GM23338 (cell line): Measurements from ENCODE around the gene BARX2. TPM values are rescaled to one million over a fixed set of nuclear protein-coding genes. Genes with fewer than 3 reads are reported as not detected.

Experiments
- ATAC-seq: fragments of 200-7000 bp; cut with Tn5 transposase; 3 replicates; pipeline ENCODE4 v1.9.1; 2020
- DNase-seq: peaks from one replicate; pipeline ENCODE4 v3.0.0-alpha.2; 2015; ENCODE audit warnings: low spot score
- H2AFZ ChIP-seq: fragments of 200-600 bp; sonication (generic); 2 replicates; pipeline ENCODE4 v1.8.0; 2016; ENCODE audit warnings: antibody characterized with exemption, mild to moderate bottlenecking, moderate library complexity
- H3F3A ChIP-seq: fragments of 200-600 bp; sonication (generic); replicated peaks from 2 replicates; pipeline ENCODE4 v1.8.0; 2017; ENCODE audit warnings: antibody characterized with exemption, mixed run types, low read depth
- H3K27ac ChIP-seq: fragments of 200-600 bp; sonication (generic); 2 replicates; pipeline ENCODE4 v1.6.1; 2016; ENCODE audit warnings: low read depth
- H3K27me3 ChIP-seq: fragments of 200-600 bp; sonication (generic); 2 replicates; pipeline ENCODE4 v1.8.0; 2016; ENCODE audit warnings: mild to moderate bottlenecking, mixed run types, moderate library complexity; ENCODE audit not compliant: insufficient read depth
- H3K36me3 ChIP-seq: fragments of 200-600 bp; sonication (generic); 2 replicates; pipeline ENCODE4 v1.8.0; 2016; ENCODE audit warnings: mild to moderate bottlenecking; ENCODE audit not compliant: insufficient read depth
- H3K4me1 ChIP-seq: fragments of 200-600 bp; sonication (generic); 2 replicates; pipeline ENCODE4 v1.8.0; 2016; ENCODE audit warnings: mild to moderate bottlenecking, moderate library complexity; ENCODE audit not compliant: insufficient read depth
- H3K4me2 ChIP-seq: fragments of 200-600 bp; sonication (generic); 2 replicates; pipeline ENCODE4 v1.7.1; 2017; ENCODE audit warnings: mixed run types
- H3K4me3 ChIP-seq: fragments of 200-600 bp; sonication (generic); 2 replicates; pipeline ENCODE4 v1.6.1; 2016; ENCODE audit warnings: mixed run types
- H3K79me2 ChIP-seq: fragments of 200-600 bp; sonication (generic); replicated peaks from 2 replicates; pipeline ENCODE4 v1.8.0; 2017; ENCODE audit warnings: mild to moderate bottlenecking; ENCODE audit not compliant: insufficient read depth
- H3K9me2 ChIP-seq: fragments of 200-600 bp; sonication (generic); 2 replicates; pipeline ENCODE4 v1.8.0; 2017; ENCODE audit not compliant: insufficient read depth
- H4K20me1 ChIP-seq: fragments of 200-600 bp; sonication (generic); replicated peaks from 2 replicates; pipeline ENCODE4 v1.8.0; 2017; ENCODE audit warnings: mild to moderate bottlenecking; ENCODE audit not compliant: insufficient read depth
- H3K27ac Mint-ChIP-seq: 2 replicates; pipeline ENCODE4 v1.8.0; 2020; ENCODE audit warnings: inconsistent platforms, mild to moderate bottlenecking, moderate library complexity, mixed read lengths
- H3K27me3 Mint-ChIP-seq: 3 replicates; pipeline ENCODE4 v1.8.0; 2022; ENCODE audit warnings: low read depth, mild to moderate bottlenecking, moderate library complexity, mixed read lengths, inconsistent platforms; ENCODE audit not compliant: insufficient read depth, poor library complexity
- H3K36me3 Mint-ChIP-seq: 3 replicates; pipeline ENCODE4 v1.8.0; 2021; ENCODE audit warnings: low read depth, mild to moderate bottlenecking, inconsistent platforms, moderate library complexity, mixed read lengths
- H3K4me1 Mint-ChIP-seq: 3 replicates; pipeline ENCODE4 v1.8.0; 2020; ENCODE audit warnings: mild to moderate bottlenecking, inconsistent platforms, mixed read lengths
- H3K4me3 Mint-ChIP-seq: 3 replicates; pipeline ENCODE4 v1.8.0; 2021; ENCODE audit warnings: moderate library complexity, mild to moderate bottlenecking, inconsistent platforms, mixed read lengths
- H3K9me3 Mint-ChIP-seq: 3 replicates; pipeline ENCODE4 v1.8.0; 2020; ENCODE audit warnings: moderate library complexity, mild to moderate bottlenecking, inconsistent platforms, mixed read lengths
- CREB1 ChIP-seq: fragments of 250-450 bp; sonication (Bioruptor Pico); IDR thresholded peaks from 2 replicates; pipeline ENCODE4 v1.5.0; 2020; ENCODE audit warnings: low read depth, mild to moderate bottlenecking, moderate library complexity
- CTCF ChIP-seq, 2 experiments: fragments of 200-600 bp in 1 of 2; sonication (generic) in 1 of 2; conservative IDR thresholded peaks; 2 replicates each; pipeline versions ENCODE4 v1.5.1 to v1.6.1; 2016 to 2017; ENCODE audit warnings: antibody characterized with exemption in 2 of 2, low read depth in 2 of 2, mild to moderate bottlenecking in 2 of 2, moderate library complexity in 1 of 2
- ETS1 ChIP-seq: IDR thresholded peaks from 2 replicates; pipeline ENCODE4 v1.6.1; 2016; ENCODE audit warnings: antibody characterized with exemption
- EZH2 ChIP-seq: fragments of 200-600 bp; sonication (generic); IDR thresholded peaks from one replicate; pipeline ENCODE4 v1.8.0; 2017; ENCODE audit warnings: antibody characterized with exemption, mild to moderate bottlenecking, low read depth; ENCODE audit not compliant: unreplicated experiment
- POLR2AphosphoS5 ChIP-seq: IDR thresholded peaks from 2 replicates; pipeline ENCODE4 v1.6.1; 2016; ENCODE audit warnings: antibody characterized with exemption, low read depth
- STAT1 ChIP-seq: IDR thresholded peaks from one replicate; pipeline ENCODE4 v1.6.1; 2016; ENCODE audit warnings: antibody characterized with exemption; ENCODE audit not compliant: unreplicated experiment
- ZNF114 ChIP-seq: fragments of 250-450 bp; sonication (Bioruptor Pico); IDR thresholded peaks from 2 replicates; pipeline ENCODE4 v1.5.0; 2020; ENCODE audit warnings: mild to moderate bottlenecking, moderate library complexity
- polyA plus RNA-seq: library from polyadenylated mRNA; unstranded; fragments of >200 nt; fragmentation: Nextera tagmentation; extraction: Ambion mirVana; gene quantifications from 2 replicates; pipeline ENCODE4 v1.2.1, GENCODE V29; 2016
- total RNA-seq: library from RNA; depleted of rRNA; stranded (reverse); fragments of >200 nt; shearing (Covaris generic); gene quantifications from 2 replicates; pipeline ENCODE4 v1.2.3, GENCODE V29; 2014
- TF ChIP-seq, protein P1 (sequence below): fragments of 250-450 bp; sonication (Bioruptor Pico); IDR thresholded peaks from 2 replicates; pipeline ENCODE4 v1.5.0; 2020; ENCODE audit warnings: mild to moderate bottlenecking, moderate library complexity

BARX2 gene
- total and polyA plus RNA-seq, 2 experiments from 2014 or later = not detected

GRCh38 chr11:129383502-129383901 lies 7.9 kb downstream of the BARX2 start (continued):
- TF ChIP-seq, protein P1, sequence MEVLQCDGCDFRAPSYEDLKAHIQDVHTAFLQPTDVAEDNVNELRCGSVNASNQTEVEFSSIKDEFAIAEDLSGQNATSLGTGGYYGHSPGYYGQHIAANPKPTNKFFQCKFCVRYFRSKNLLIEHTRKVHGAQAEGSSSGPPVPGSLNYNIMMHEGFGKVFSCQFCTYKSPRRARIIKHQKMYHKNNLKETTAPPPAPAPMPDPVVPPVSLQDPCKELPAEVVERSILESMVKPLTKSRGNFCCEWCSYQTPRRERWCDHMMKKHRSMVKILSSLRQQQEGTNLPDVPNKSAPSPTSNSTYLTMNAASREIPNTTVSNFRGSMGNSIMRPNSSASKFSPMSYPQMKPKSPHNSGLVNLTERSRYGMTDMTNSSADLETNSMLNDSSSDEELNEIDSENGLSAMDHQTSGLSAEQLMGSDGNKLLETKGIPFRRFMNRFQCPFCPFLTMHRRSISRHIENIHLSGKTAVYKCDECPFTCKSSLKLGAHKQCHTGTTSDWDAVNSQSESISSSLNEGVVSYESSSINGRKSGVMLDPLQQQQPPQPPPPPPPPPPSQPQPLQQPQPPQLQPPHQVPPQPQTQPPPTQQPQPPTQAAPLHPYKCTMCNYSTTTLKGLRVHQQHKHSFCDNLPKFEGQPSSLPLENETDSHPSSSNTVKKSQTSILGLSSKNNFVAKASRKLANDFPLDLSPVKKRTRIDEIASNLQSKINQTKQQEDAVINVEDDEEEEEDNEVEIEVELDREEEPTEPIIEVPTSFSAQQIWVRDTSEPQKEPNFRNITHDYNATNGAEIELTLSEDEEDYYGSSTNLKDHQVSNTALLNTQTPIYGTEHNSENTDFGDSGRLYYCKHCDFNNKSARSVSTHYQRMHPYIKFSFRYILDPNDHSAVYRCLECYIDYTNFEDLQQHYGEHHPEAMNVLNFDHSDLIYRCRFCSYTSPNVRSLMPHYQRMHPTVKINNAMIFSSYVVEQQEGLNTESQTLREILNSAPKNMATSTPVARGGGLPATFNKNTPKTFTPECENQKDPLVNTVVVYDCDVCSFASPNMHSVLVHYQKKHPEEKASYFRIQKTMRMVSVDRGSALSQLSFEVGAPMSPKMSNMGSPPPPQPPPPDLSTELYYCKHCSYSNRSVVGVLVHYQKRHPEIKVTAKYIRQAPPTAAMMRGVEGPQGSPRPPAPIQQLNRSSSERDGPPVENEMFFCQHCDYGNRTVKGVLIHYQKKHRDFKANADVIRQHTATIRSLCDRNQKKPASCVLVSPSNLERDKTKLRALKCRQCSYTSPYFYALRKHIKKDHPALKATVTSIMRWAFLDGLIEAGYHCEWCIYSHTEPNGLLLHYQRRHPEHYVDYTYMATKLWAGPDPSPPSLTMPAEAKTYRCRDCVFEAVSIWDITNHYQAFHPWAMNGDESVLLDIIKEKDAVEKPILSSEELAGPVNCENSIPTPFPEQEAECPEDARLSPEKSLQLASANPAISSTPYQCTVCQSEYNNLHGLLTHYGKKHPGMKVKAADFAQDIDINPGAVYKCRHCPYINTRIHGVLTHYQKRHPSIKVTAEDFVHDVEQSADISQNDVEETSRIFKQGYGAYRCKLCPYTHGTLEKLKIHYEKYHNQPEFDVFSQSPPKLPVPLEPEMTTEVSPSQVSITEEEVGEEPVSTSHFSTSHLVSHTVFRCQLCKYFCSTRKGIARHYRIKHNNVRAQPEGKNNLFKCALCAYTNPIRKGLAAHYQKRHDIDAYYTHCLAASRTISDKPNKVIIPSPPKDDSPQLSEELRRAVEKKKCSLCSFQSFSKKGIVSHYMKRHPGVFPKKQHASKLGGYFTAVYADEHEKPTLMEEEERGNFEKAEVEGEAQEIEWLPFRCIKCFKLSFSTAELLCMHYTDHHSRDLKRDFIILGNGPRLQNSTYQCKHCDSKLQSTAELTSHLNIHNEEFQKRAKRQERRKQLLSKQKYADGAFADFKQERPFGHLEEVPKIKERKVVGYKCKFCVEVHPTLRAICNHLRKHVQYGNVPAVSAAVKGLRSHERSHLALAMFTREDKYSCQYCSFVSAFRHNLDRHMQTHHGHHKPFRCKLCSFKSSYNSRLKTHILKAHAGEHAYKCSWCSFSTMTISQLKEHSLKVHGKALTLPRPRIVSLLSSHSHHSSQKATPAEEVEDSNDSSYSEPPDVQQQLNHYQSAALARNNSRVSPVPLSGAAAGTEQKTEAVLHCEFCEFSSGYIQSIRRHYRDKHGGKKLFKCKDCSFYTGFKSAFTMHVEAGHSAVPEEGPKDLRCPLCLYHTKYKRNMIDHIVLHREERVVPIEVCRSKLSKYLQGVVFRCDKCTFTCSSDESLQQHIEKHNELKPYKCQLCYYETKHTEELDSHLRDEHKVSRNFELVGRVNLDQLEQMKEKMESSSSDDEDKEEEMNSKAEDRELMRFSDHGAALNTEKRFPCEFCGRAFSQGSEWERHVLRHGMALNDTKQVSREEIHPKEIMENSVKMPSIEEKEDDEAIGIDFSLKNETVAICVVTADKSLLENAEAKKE (CRISPR knock-in tag) = no peak
- no peak for TF ChIP-seq ETS1

DNA sequence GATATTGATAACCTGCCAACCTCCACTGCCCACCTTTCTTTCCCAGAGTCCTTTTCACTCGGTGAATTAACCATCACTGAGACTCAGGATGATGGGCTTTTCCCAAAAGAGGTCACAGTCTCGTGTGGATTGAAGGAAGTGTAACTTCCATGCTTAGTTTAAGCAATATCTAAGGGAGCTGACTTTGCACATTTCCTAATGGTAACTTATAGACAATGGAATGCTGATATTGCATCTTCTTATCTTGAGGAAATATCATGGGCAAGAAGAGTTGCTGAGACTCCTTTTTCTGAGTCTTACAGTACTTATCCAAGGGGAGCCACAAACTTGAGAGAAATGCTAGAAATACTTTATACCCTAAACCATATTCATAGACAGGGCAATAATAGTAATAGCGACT lies 8.8 kb downstream of the BARX2 start:
- Mint-ChIP-seq H3K27me3 (peaks cover 2% of the 10 kb centered on the region), H3K4me3 (no peak overlapping the region), H3K4me1 (no peaks in the 10 kb centered on the region), H3K27ac (no peak overlapping the region), H3K36me3 (no peaks in the 10 kb centered on the region), H3K9me3 (no peaks in the 10 kb centered on the region)
- Histone ChIP-seq H3K79me2 (no peaks in the 10 kb centered on the region), H3F3A (no peaks in the 10 kb centered on the region), H3K4me1 (no peaks in the 10 kb centered on the region), H3K9me2 (no peaks in the 10 kb centered on the region), H3K27ac (no peak overlapping the region), H3K4me3 (no peak overlapping the region), H3K36me3 (no peaks in the 10 kb centered on the region), H2AFZ (no peak overlapping the region), H3K4me2 (no peak overlapping the region), H4K20me1 (no peaks in the 10 kb centered on the region), H3K27me3 (peaks cover 7% of the 10 kb centered on the region; the same call in 1 of the 2 replicates)
- no peak for ATAC-seq
- no peak for DNase-seq
- no peak for TF ChIP-seq POLR2AphosphoS5
- TF ChIP-seq ZNF114 (CRISPR knock-in tag) = no peak
- no peak for TF ChIP-seq CREB1 (CRISPR knock-in tag)
- no peak for TF ChIP-seq CTCF (conservative IDR thresholded peaks at IDR 0.05; ENCODE audit: low read depth in 2 of 2)
- TF ChIP-seq STAT1 = no peak
- TF ChIP-seq EZH2 = no peak
